IPS-11a (cell line): Measurements from ENCODE around the gene TSEN54.
"Not testable (repeated sequence)": the region's sequence is repeated elsewhere in the genome, so short reads cannot be mapped to it uniquely, and the experiment has no call there.

Experiments used
- H3K4me3 ChIP-seq: one replicate; pipeline ENCODE4 v1.5.1; 2013; ENCODE audit warnings: low read depth, low read length, control low read depth

Gene TSEN54

GRCh38 chr17:75516255-75516618 lies at the start of gene TSEN54:
Gene TSEN54 (plus strand): TSS chr17:75516528. CDS start chr17:75516561, 33 bp downstream.
- peak within 1 kb of the TSS; percentile 73 for H3K4me3 ChIP-seq

- H3K4me3 ChIP-seq, result no peak overlapping the region
Observed at GRCh38 chr17:75468291-75468754, 48.0 kb upstream of the TSEN54 start.

- no peak overlapping the region for H3K4me3 ChIP-seq
Observed at GRCh38 chr17:75468779-75469373, 47.5 kb upstream of the TSEN54 start.

GRCh38 chr17:75471207-75471606 lies 45.1 kb upstream of the TSEN54 start:
- no peak overlapping the region for H3K4me3 ChIP-seq

GRCh38 chr17:75472119-75472518 lies 44.2 kb upstream of the TSEN54 start:
- no peak overlapping the region for H3K4me3 ChIP-seq

- H3K4me3 ChIP-seq, result no peak overlapping the region
Observed at GRCh38 chr17:75473246-75473645, 43.1 kb upstream of the TSEN54 start.

GRCh38 chr17:75474736-75475135 lies 41.6 kb upstream of the TSEN54 start:
- no peak overlapping the region for H3K4me3 ChIP-seq

GRCh38 chr17:75475144-75475835 lies 41.0 kb upstream of the TSEN54 start:
- H3K4me3 ChIP-seq, result no peak overlapping the region

- H3K4me3 ChIP-seq, result no peak overlapping the region
Observed at GRCh38 chr17:75475851-75476250, 40.5 kb upstream of the TSEN54 start.

- no peak overlapping the region for H3K4me3 ChIP-seq
Observed at GRCh38 chr17:75476271-75476671, 40.1 kb upstream of the TSEN54 start.

GRCh38 chr17:75476752-75477489 lies 39.4 kb upstream of the TSEN54 start:
- H3K4me3 ChIP-seq, result no peak overlapping the region

GRCh38 chr17:75477490-75477862 lies 38.9 kb upstream of the TSEN54 start:
- H3K4me3 ChIP-seq, result not testable (repeated sequence)

GRCh38 chr17:75478508-75478907 lies 37.8 kb upstream of the TSEN54 start:
- H3K4me3 ChIP-seq, result no peak overlapping the region

- no peak overlapping the region for H3K4me3 ChIP-seq
Observed at GRCh38 chr17:75480281-75480680, 36.0 kb upstream of the TSEN54 start.

GRCh38 chr17:75481194-75482068 lies 34.9 kb upstream of the TSEN54 start:
- H3K4me3 ChIP-seq, result no peak overlapping the region

- no peak overlapping the region for H3K4me3 ChIP-seq
Observed at GRCh38 chr17:75482098-75482942, 34.0 kb upstream of the TSEN54 start.

- no peak overlapping the region for H3K4me3 ChIP-seq
Observed at GRCh38 chr17:75485688-75486087, 30.6 kb upstream of the TSEN54 start.

GRCh38 chr17:75486151-75486550 lies 30.2 kb upstream of the TSEN54 start:
- no peak overlapping the region for H3K4me3 ChIP-seq

- no peak overlapping the region for H3K4me3 ChIP-seq
Observed at GRCh38 chr17:75486951-75487350, 29.4 kb upstream of the TSEN54 start.
